Stimulated activated CD4-positive, alpha-beta T cell treated with anti-CD3 and anti-CD28 coated beads, Interleukin-4, amount 100 ng/mL, for 24 hours (primary cell): Measurements from ENCODE around the gene SUPT7L.
"Not testable (repeated sequence)": the region's sequence is repeated elsewhere in the genome, so short reads cannot be mapped to it uniquely, and the experiment has no call there.

Experiments
- DNase-seq: peaks from one replicate; pipeline ENCODE4 v3.0.0-alpha.2; 2020

SUPT7L gene

DNA sequence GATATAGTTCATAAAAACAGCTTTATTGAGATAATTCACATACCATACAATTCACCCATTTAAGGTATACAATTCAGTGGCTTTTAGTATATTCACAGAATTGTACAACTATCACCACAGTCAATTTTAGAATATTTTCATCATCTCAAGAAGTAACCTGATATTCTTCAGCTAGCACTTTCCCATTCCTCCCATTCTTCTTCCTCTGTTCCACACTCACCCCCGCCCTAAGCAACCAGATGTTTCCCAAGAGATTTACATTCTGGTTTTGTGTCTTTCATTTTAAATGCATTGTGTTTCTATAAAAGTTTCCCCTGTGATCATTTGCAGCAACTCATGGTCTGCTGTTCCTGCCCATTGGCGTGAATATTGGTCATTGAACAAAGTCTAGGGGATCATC lies 29.1 kb downstream of the SUPT7L start:
- no peak for DNase-seq

DNA sequence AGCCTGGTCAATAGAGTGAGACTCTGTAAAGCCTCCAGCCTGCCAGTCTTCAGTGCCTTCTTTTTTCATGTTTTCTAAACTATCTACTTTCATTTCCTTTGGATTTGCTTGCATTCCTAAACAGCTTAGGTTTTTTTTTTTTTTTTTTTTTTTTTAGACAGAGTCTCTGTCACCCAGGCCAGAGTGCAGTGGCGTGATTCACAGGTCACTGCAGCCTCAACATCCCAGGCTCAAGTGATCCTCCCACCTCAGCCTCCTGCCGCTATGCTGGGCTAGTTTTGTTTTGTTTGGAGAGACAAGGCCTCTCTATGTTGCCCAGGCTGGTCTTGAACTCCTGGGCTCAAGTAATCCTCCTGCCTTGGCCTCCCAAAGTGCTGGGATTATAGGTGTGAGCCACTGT lies 33.2 kb downstream of the SUPT7L start:
- DNase-seq: not testable (repeated sequence)

GRCh38 chr2:27628767-27629709 lies 34.4 kb downstream of the SUPT7L start, which contains the start of the genes CCDC121 and GPN1:
Gene CCDC121, minus strand, starts transcription at chr2:27629012. Its CDS starts 1,213 bp downstream, at chr2:27627799.
Gene GPN1, plus strand, starts transcription at chr2:27629050. Its CDS starts 9 bp downstream, at chr2:27629059.
- DNase-seq: peak; percentile 96

GRCh38 chr2:27627963-27628766 lies 35.2 kb downstream of the SUPT7L start:
- DNase-seq: peak; percentile 32

DNA sequence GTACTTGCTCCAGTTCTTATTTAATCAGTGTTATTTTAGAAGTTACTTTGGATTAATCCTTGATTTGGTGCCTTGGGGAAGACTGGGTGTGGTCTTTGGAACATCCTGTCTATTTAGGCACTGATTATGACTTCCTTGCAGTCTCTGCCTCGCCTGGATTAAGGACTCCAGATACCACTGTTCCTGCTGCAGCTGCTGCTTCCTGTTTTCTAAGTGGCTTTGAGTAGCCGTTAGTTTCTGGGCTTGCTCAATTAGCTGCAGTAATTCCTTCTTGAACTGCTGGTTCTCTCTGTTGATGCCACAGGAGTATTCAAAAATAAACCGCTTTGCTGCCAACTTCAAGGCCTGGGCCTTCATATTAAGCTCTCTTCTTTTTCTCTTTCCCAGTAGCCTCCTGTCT lies 36.5 kb downstream of the SUPT7L start:
- not testable (repeated sequence) for DNase-seq

DNA sequence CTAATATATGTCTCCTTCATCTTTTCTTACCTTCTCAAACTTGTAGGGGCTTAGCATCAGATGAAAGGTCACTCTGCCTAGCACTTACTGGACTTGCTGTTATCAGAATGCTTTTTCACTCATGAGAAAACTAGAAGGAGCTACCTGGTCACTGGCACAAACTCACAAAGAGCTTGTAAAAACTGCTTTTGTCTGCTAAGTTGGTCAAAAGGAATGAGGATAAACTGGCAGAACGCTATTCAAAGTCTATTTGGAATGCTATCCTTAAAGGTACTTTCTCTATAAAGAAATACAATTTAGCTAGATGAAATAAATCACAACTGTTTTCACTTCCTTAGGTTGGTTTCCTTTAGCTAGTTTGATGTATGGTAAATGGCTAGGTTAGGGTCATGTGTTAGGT lies 37.1 kb downstream of the SUPT7L start:
- DNase-seq: not testable (repeated sequence)

- no peak for DNase-seq
Observed at GRCh38 chr2:27624943-27625342, 38.5 kb downstream of the SUPT7L start.

- no peak for DNase-seq
Observed at GRCh38 chr2:27622921-27623384, 40.5 kb downstream of the SUPT7L start.

- no peak for DNase-seq
Observed at GRCh38 chr2:27621524-27621923, 41.9 kb downstream of the SUPT7L start.

GRCh38 chr2:27615316-27615715 lies 48.1 kb downstream of the SUPT7L start:
- DNase-seq: no peak

- DNase-seq: no peak
Observed at GRCh38 chr2:27613985-27614384, 49.4 kb downstream of the SUPT7L start.

- no peak for DNase-seq
Observed at GRCh38 chr2:27606611-27607010, 56.8 kb downstream of the SUPT7L start.
